GM18520 (cell line): Measurements from ENCODE around the gene METTL22.

Experiments
- ATAC-seq: cut with Tn5 transposase; IDR thresholded peaks from one replicate; pipeline ENCODE4 v1.9.1; 2021; ENCODE audit not compliant: unreplicated experiment

Gene METTL22

GRCh38 chr16:8594149-8594666 lies 27.3 kb upstream of the METTL22 start:
- ATAC-seq, result no peak

- ATAC-seq, result no peak
Measured at GRCh38 chr16:8595783-8596182, 25.7 kb upstream of the METTL22 start.

GRCh38 chr16:8596581-8596980 lies 24.9 kb upstream of the METTL22 start:
- no peak for ATAC-seq

DNA sequence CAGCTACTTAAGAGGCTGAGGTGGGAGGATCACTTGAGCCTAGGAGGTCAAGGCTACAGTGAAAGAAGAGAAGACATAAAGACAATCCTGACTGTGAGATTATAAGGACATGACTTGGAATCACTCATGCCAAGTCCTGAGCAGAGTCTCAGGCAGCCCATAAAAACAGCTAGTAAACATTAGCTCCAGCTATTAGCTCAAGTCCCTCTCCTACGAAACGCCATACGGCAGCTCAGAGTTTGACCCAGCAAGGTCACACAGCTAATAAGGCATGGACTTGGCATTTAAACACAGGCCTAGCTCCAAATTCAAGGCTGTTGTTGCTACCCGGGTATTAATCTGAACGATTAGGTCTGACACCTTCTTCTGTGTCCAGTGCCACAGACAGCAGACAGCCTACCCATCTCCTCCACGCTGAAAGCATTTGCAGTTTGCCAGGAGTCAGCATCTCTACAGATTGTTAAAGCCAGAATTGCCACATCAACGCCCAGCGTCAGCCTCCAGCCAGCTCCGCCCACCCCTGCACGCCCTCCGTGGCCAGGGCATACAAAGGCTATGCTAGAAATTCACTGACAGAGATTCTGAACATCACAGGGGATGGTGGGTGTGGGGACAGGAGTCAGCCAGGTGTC lies 21.2 kb upstream of the METTL22 start:
- ATAC-seq, result no peak

DNA sequence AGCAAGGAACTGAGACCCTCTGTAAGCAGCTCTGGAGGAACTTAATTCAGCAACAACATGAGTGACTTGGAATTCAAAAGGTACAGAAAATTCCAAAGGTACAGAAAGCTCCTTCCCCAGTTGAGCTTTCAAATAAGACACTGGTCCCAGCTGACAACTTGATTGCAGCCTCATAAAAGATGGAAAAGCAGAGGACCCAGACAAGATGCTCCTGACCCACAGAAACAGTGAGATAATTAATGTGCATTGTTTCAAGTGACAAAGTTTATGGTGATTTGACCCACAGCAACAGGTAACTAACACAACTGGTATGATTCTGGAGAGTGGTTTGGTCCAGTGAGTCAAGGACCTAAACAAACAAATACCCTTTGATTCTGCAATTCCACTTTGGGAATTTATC lies 15.9 kb upstream of the METTL22 start:
- ATAC-seq, result no peak

GRCh38 chr16:8607214-8607613 lies 14.3 kb upstream of the METTL22 start:
- no peak for ATAC-seq

- ATAC-seq, result no peak
Measured at GRCh38 chr16:8611122-8611521, 10.4 kb upstream of the METTL22 start.

DNA sequence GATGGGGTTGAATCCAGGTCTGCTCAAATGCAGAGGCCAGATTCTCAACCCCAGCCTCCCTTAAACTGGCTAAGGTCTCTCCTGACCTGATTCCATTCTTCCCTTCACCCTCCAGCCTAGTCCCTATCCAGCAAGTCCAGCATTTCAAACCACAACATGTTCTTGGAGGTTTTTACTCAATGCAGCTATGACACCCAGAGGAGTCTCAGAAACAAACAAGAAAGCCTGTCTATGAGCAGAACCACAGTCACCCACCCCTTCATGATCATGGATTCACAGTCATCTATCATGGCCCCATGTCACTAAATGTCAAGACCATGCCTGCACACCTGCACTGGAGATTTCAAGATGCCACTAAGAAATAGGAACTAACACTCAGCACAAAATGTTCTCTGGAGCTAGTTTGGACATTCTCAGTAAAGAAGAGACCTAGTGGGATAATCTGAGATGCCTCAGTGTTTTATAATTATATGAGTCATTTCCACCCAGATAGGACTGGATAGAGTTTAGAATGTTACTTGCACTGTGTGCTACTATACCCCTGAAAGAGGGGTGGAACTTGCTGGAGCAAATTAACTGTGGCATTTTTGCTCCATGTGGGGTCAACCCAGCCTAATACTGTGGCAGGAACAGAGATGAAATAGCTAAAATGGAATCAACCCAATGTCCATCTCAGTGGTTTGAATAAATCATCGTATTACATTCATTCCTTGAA lies 9.5 kb upstream of the METTL22 start:
- no peak for ATAC-seq

DNA sequence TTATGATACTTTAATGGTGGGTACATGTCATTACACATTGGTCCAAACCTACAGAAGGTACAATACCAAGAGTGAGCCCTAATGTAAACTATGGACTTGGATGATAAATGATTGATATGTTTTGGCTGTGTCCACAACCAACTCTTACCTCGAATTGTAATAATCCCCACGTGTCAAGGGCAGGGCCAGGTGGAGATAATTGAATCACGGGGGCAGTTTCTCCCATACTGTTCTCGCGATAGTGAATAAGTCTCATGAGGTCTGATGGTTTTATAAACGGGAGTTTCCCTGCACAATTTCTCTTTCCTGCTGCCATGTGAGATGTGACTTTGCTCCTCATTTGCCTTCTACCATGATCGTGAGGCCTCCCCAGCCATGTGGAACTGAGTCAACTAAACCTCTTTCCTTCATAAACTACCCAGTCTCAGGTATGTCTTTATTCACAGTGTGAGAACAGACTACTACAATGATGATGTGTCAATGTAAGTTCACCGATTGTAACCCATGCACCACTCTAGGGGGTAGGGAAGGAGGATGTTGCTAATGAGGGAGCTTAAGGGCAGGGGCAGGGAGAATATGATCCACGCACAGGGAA lies 7.0 kb upstream of the METTL22 start:
- ATAC-seq, result no peak

GRCh38 chr16:8619671-8620370 lies 1.7 kb upstream of the METTL22 start:
- no peak for ATAC-seq

- no peak for ATAC-seq
Measured at GRCh38 chr16:8620535-8620934, 963 bp upstream of the METTL22 start.

GRCh38 chr16:8621222-8621571 lies 301 bp upstream of the METTL22 start:
- ATAC-seq, result no peak

- no peak for ATAC-seq
Measured at GRCh38 chr16:8622315-8622656, 788 bp downstream of the METTL22 start.

DNA sequence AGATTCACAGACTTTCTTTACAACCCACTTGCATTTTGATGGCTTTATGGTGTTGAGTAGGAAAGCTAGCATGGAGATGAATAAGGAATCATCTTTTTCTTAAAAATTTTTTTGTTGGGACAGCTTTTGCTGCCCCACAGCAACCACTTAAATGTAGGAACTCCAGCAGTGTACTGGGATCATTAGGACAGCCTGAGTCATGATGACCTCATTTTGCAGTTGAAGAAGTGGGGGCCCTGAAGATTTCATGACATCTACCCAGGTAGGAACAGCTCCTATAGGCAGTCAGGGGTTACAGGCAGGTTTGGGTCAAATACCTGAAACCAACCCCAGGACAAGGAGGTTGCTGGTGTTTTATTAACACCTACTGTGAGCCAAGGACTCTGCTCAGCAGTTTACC lies 2.1 kb downstream of the METTL22 start:
- ATAC-seq, result no peak

GRCh38 chr16:8625491-8626087 lies 4.1 kb downstream of the METTL22 start:
- no peak for ATAC-seq

DNA sequence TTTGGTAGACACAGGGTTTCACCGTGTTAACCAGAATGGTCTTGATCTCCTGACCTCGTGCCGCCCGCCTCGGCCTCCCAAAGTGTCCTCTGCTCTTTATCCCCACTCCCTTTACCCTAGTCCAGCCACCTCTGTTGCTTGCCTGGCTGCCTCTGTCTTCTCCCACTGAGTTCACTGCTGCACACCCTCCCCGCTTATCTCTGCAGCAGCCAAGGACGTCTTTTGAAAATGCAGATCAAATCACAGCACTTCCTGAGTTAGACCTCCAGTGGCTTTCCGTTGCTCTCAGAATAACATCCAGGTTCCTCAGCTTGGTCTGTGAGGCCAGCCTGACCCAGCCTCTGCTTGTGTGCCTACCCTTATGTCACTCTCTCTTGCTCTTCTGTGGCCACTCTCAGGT lies 5.4 kb downstream of the METTL22 start:
- no peak for ATAC-seq

DNA sequence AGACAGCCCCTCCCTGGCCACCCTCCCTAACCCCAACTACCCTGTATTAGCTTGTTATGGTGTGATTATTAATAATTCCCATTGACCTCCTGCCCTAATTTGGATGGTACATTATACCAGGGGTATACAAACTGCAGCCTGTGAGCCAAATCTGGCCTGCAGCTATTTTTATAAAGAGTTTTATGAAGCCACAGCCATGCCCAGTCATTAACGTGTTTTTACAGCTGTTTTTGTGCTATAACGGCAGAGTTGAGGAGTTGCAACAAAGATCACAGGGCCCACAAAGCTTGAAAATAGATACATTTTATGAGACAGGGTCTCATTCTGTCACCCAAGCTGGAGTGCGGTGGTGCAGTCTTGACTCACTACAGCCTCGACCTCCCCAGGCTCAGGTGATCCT lies 6.0 kb downstream of the METTL22 start:
- ATAC-seq, result no peak

- ATAC-seq, result no peak
Measured at GRCh38 chr16:8628981-8629725, 7.7 kb downstream of the METTL22 start.

DNA sequence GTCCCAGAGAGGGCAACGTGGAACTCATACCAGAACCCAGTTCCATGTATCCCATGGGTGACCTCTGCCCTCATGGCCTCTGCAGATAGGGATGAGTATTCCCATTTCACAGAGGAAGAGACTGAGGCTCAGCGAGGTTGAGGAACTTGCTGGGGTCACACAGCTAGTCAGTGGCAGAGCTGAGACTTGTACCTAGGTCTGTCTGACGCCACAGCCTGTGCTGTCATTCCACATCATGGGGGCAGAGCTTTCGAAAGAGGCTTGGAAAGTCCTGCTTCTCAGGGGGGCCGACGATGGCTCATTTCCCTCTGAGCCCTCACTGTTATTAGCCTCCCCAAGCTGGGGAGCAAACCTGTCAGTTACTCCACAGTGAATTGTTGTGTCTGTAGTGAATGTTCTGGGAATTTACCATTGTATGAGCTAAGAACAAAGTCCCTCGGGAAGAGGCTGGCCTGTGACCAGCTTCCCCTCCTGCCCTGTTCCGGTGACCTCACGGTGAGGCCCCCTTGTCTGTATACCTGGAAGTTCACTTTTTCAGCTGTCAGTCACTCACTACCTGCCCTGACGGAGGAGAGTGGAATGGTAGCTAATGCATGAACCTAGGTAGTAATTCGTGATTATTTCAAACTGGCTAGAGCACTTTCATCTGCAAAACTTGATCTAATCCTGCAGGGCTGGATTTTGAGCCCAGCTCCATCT lies 8.9 kb downstream of the METTL22 start:
- ATAC-seq, result no peak

DNA sequence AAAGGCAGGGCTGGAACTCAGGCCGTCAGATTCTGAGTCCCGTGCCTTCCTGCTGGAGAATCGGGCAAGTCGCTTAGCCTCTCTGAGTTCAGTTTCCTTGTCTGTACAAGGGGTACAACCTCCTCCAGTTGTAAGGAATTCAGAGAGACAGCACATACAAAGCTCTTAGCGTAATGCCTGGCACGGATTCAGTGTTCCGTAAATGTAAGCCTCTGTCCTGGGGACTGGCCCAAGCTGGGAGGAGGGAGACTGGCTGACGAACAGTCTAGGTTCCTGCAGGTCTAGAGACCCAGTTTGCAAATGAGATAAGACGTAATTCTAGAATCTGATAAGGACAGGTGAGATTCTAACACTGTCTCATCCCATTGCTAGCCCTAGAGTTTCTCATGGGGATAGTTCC lies 9.9 kb downstream of the METTL22 start:
- no peak for ATAC-seq
